Keratinocyte (primary cell): ENCODE results near the gene NAALADL1.

Experiments
- CTCF ChIP-seq, 3 experiments: IDR thresholded peaks in 1 of 3; conservative IDR thresholded peaks in 1 of 3; optimal IDR thresholded peaks in 1 of 3; 2 replicates in 2 of 3; 3 replicates in 1 of 3; pipeline versions ENCODE3 to v1.5.1; 2011; ENCODE audit warnings: low read length in 3 of 3, mild to moderate bottlenecking in 3 of 3, moderate library complexity in 2 of 3, control low read depth in 1 of 3, inconsistent platforms in 1 of 3; ENCODE audit not compliant: insufficient read depth in 2 of 3; ENCODE audit errors: extremely low read depth in 1 of 3
- EZH2 ChIP-seq: IDR thresholded peaks from one replicate; pipeline ENCODE4 v1.6.1; 2012; ENCODE audit warnings: inconsistent platforms, mild to moderate bottlenecking, low read length, moderate library complexity

DNA sequence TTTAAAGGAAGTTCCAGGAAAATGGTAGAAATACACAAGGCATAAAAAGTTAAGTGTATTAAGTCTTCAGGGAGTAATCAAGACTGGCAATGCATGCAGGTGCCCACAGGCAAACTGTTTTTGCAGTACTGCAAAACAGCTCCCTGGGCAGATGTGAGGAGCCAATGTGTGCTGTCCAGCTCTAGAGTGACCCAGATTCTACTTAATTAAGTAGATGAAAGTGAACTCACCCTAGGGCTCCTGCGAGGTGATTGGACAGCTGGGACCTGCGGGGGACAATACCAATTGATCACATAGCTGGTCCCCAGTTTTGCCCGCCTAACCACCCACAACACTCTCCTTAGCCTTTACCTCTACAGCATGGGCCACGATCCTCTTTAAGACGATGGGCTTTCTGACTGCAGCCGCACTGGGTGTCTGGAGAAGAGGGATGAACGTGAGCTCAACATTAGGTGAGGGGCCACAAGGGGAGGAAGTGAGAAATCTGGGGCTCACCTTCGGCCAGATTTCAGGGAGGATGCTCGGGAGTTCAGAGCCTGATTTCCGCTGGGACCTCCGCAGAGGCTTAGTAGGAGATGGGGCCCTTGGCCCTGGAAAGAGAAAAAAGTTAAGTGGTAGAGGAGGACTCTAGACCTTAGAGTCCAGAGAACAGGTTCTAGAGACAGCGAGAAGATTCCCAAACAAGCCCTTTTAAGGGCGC is 24.9 kb upstream of the NAALADL1 start:
- TF ChIP-seq EZH2 = no peak
- TF ChIP-seq CTCF (optimal IDR thresholded peaks at IDR 0.05 in 1 of 3, IDR thresholded peaks at IDR 0.05 in 1 of 3, conservative IDR thresholded peaks at IDR 0.05 in 1 of 3; ENCODE audit: extremely low read depth in 1 of 3, insufficient read depth in 2 of 3, low read length in 3 of 3) = no peak
